Activated CD8-positive, alpha-beta memory T cell treated with anti-CD3 and anti-CD28 coated beads for 48 hours (primary cell): ENCODE measurements around the gene LLGL2.

Source experiments
- DNase-seq, 3 experiments: peaks; one replicate each; pipeline ENCODE4 v3.0.0-alpha.2; 2020; ENCODE audit warnings: low read depth in 2 of 3, low spot score in 2 of 3

The LLGL2 gene

GRCh38 chr17:75492555-75493168 is 32.8 kb upstream of the LLGL2 start:
- DNase-seq, result no peak

- DNase-seq, result no peak
Measured at GRCh38 chr17:75493476-75494129, 31.9 kb upstream of the LLGL2 start.

- no peak for DNase-seq
Measured at GRCh38 chr17:75494326-75494877, 31.1 kb upstream of the LLGL2 start.

- DNase-seq, result no peak
Measured at GRCh38 chr17:75496005-75496404, 29.5 kb upstream of the LLGL2 start.

GRCh38 chr17:75498039-75498725 is 27.3 kb upstream of the LLGL2 start:
- DNase-seq, result no peak

- DNase-seq, result no peak
Measured at GRCh38 chr17:75498726-75499213, 26.7 kb upstream of the LLGL2 start.

- no peak for DNase-seq
Measured at GRCh38 chr17:75499313-75500022, 26.0 kb upstream of the LLGL2 start.

- DNase-seq, result no peak
Measured at GRCh38 chr17:75500419-75501216, 24.9 kb upstream of the LLGL2 start.

GRCh38 chr17:75501378-75502071 is 24.0 kb upstream of the LLGL2 start:
- no peak for DNase-seq

- no peak for DNase-seq
Measured at GRCh38 chr17:75502072-75502720, 23.3 kb upstream of the LLGL2 start.

GRCh38 chr17:75502721-75503329 is 22.7 kb upstream of the LLGL2 start:
- no peak for DNase-seq

GRCh38 chr17:75503337-75503950 is 22.1 kb upstream of the LLGL2 start:
- DNase-seq, result no peak

- no peak for DNase-seq
Measured at GRCh38 chr17:75503976-75504346, 21.5 kb upstream of the LLGL2 start.

- DNase-seq, result no peak
Measured at GRCh38 chr17:75504347-75505151, 20.9 kb upstream of the LLGL2 start.

- DNase-seq, result no peak
Measured at GRCh38 chr17:75505152-75505409, 20.4 kb upstream of the LLGL2 start.

GRCh38 chr17:75505640-75506039 is 19.9 kb upstream of the LLGL2 start:
- no peak for DNase-seq

- no peak for DNase-seq
Measured at GRCh38 chr17:75506134-75506533, 19.4 kb upstream of the LLGL2 start.

- DNase-seq, result no peak
Measured at GRCh38 chr17:75506888-75507287, 18.6 kb upstream of the LLGL2 start.
